AG09319 (cell line): Measurements from ENCODE around the gene GSDME.

Experiments
- DNase-seq: peaks from one replicate; pipeline ENCODE4 v3.0.0-alpha.2; 2010; ENCODE audit warnings: low read depth; ENCODE audit errors: extremely low read depth
- CTCF ChIP-seq: IDR thresholded peaks from 2 replicates; pipeline ENCODE4 v1.5.1; 2011; ENCODE audit warnings: low read depth, mild to moderate bottlenecking, inconsistent platforms, low read length, moderate library complexity

The GSDME gene

DNA sequence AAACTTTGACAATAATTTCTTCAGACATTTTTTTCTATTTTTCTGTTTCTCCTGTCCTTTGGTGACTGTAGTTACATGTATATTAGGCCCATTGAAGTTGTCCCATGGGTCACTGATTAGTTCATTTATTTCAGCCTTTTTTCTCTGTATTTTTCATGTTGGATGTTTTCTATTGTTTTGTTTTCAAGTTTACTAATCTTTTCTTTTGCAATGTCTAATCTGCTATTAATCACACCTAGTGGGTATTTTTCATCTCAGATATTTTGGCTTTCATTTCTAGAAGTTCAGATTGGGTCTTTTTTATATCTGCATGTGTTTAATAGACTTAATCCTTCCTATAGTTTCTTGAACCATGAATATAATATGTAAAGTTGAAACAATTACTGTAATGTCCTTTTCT, 99.3 kb downstream of the GSDME start:
- no peak for TF ChIP-seq CTCF

DNA sequence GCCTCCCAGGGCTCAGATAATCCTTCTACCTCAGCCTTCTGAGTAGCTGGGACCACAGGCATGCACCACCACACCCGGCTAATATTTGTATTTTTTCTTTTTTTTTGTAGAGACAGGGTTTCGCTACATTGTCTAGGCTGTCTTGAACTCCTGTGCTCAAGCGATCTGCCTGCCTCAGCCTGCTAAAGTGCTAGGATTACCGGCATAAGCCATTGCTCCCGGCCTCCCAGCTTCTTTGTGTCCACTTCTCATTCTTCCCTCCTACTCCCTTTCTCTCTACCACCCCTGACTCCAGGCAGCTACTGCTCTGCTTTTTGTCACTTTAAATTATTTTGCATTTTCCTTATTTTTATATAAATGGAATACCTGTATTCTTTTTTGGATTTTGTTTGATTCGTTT, 100.7 kb downstream of the GSDME start:
- DNase-seq = no peak
- no peak for TF ChIP-seq CTCF

More for the DNA sequence above, 99.3 kb downstream of the GSDME start:
- no peak for DNase-seq

- DNase-seq = no peak
- no peak for TF ChIP-seq CTCF
These were observed 103.0 kb downstream of the GSDME start for GRCh38 chr7:24654305-24654704.

DNA sequence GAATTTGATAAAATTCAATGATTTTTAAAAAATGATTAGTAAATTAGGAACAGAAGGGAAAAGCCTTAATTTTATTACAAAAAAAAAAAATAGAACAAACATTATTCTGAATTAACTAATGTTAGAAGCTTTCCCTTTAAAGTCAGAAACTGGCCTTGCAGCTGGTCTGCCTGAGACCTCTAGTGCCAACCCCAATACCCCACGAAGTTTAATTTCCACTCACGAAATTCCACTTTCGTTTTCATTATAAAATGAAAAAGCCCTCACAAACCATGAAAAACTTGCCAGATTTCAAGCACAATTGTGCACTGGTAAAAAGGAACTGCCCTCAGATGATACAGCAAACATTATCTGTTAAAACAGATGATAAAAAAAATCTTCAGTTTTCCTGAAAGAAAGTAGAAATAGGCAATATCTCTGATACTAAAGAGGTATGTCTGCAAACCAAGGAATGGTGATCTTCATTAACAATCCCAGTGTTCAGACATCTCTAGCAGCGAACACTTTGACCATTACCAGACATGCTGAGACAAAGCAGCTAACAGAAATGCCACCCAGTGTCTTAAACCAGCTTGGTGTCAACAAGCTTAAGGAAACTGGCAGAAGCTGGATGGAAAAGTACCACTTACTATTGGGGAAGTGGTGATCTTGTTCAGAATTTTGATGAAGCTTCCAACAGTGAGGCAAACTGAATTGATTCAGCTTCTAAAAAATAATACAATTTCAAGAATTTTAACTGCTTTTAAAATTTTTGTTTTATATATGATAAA, 103.8 kb downstream of the GSDME start:
- DNase-seq = no peak
- no peak for TF ChIP-seq CTCF

DNA sequence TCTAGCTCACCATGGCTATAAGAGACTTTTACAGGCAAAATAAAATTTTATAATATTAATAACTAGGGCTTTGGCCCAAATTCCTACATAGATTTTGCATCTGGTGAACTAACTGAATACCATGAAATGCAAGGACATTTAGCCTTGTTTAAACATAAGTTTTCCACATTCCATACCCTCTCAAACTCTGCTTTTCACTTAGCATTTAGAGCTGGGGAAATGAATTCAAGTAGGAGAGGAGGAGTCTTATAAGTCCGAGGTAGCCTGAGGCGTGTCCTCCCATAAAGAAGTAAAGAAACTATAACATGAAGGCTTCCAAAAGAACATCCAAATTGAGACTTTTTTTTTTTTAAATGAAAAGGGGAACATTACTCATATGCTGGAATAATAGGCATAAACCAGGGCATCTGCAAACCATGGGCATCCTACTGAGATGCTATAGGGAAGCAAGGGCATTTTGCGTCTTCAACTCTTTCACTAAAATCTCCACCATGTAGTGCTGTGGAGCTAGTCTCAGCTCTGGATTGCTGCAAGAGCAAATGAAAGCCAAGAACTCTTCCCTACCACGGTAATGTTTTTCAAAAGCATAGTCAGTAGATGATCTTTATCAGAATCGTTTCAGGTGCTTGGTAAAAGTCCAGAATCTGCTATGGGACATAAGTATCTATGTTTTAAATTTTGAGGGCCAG, 104.9 kb downstream of the GSDME start:
- DNase-seq = no peak
- no peak; the same call in 1 of the 2 replicates for TF ChIP-seq CTCF
